HG02970 (cell line): Measurements from ENCODE around the gene ASB13.

Source experiments
- ATAC-seq: cut with Tn5 transposase; IDR thresholded peaks from one replicate; pipeline ENCODE4 v1.9.1; 2021; ENCODE audit warnings: mild to moderate bottlenecking, moderate library complexity, moderate number of reproducible peaks; ENCODE audit not compliant: unreplicated experiment, low FRiP score

ASB13 gene, protein sequence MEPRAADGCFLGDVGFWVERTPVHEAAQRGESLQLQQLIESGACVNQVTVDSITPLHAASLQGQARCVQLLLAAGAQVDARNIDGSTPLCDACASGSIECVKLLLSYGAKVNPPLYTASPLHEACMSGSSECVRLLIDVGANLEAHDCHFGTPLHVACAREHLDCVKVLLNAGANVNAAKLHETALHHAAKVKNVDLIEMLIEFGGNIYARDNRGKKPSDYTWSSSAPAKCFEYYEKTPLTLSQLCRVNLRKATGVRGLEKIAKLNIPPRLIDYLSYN

GRCh38 chr10:5666008-5666840 lies at the start of gene ASB13:
Gene ASB13, minus strand, starts transcription at chr10:5666595. Its CDS starts 44 bp downstream, at chr10:5666551.
- no peak for ATAC-seq

- no peak for ATAC-seq
Measured at GRCh38 chr10:5711642-5712041, 45.2 kb upstream of the ASB13 start.

- no peak for ATAC-seq
Measured at GRCh38 chr10:5710859-5711258, 44.5 kb upstream of the ASB13 start.

DNA sequence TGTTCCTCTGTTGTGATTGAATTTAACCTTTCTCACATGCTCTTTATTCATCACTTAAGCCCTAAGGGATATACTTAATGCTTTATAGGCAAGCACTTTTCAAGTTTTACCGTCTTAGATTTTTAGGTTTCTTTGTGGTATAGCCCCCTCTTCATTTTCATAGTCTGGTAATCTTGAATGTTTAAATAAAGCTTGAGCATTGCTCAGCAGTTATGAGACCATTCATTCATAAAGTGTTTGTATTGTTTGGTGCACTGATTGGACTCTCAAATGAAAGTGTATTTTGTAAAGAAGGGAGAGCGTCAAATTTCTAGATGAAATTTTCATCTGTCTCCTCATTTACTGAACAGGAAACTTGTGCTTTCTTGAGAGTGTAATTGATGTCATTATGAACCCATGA lies 43.5 kb upstream of the ASB13 start:
- no peak for ATAC-seq

GRCh38 chr10:5708356-5708755 lies 42.0 kb upstream of the ASB13 start:
- ATAC-seq, result no peak

DNA sequence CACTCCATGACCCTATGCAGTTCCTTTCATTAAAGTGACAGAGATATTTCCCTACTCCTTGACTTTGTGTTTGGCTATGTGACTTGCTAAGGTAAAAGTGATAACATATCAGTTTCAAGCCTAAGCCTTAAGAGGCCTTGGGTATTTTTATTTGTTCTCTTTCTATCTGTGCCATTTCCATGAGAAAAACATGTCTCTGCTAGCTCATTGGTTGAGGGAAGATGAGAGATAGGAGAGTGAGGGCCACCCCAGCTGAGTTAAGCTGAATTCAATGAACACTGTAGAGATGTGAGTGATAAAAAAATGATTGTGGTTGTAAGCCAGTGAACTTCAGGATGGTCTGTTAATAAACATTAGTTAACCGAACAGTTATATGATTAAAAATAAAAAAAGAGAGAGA lies 31.7 kb upstream of the ASB13 start:
- ATAC-seq, result no peak

GRCh38 chr10:5697342-5697741 lies 30.9 kb upstream of the ASB13 start:
- ATAC-seq, result no peak

DNA sequence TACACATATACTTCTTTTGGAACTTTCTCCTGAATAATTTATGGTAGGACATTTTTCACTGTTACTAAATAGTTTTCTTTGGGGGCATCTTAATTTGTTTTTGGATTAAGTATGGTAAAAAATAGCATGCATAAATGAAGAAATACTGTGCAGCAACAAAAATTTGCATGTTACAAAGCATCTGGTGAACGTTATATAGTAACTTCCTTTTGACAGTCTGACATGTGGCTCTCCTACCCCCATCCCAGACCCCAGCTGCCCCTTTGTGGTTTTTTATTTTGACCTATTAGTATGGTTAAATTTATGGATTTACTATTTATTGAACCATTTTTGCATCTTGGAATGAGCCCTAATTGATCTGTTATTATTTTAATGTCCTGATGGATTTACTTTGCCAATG lies 28.2 kb upstream of the ASB13 start:
- no peak for ATAC-seq

DNA sequence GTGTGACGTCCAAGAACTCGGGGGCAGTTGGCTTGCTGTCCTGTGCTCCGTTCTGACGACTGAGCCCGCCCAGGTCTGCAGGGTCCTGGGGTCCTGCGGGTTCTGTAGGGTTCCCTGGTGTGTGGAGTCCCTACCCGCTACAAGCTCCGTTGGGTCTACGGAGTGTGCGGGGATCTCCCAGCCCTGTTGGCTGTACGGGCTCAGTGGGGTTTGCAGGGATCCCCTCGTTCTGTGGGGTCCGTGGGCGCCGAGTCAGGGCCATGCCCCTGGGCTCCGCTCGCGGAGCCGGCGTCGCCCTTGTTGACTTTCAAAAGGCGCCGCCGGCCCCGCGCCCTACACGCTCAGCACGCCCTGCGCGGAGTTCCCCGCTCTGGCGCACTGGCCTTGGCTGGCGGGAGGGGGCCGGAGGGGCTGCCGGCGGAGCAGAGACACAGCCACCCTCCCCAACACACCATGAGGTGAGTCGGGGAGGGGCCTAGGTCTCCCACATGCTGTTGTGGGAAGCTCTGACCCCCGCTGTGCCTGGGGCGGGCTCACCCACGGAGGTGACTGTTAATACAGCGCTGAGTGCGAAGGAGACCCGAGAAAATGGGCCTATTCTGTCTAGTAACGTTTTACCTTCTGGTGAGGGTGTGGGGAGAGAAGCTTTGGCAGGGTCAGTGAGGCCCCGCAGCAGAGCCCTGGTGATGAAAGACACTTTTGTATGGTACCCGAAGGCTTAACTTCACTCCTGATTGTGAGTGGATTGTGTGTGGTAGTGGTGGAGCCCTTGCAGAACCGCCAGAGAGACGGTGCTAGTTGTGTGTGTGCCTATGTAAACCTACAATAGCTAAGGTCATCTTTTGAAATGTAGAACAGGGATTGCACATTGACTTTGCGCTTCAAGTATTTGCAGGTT lies 26.3 kb upstream of the ASB13 start:
- peak; percentile 81 for ATAC-seq

GRCh38 chr10:5691786-5692185 lies 25.4 kb upstream of the ASB13 start:
- no peak for ATAC-seq

DNA sequence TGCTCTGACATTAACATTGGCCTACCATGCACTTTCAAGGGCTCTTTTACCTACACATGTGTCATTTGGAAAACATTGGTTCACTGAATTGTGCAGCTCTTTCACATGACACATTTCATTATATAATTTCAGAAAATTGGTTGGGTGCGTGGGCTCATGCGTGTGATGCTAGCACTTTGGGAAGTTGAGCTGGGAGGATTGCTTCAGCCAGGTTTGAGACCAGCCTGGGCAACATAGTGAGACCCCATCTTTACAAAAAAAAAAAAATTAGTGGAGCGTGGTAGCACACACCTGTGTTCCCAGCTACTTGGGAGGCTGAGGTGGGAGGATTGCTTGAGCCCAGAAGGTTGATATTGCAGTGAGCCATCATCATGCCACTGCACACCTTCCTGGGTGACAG lies 22.2 kb upstream of the ASB13 start:
- no peak for ATAC-seq

GRCh38 chr10:5685764-5686240 lies 19.4 kb upstream of the ASB13 start:
- no peak for ATAC-seq

DNA sequence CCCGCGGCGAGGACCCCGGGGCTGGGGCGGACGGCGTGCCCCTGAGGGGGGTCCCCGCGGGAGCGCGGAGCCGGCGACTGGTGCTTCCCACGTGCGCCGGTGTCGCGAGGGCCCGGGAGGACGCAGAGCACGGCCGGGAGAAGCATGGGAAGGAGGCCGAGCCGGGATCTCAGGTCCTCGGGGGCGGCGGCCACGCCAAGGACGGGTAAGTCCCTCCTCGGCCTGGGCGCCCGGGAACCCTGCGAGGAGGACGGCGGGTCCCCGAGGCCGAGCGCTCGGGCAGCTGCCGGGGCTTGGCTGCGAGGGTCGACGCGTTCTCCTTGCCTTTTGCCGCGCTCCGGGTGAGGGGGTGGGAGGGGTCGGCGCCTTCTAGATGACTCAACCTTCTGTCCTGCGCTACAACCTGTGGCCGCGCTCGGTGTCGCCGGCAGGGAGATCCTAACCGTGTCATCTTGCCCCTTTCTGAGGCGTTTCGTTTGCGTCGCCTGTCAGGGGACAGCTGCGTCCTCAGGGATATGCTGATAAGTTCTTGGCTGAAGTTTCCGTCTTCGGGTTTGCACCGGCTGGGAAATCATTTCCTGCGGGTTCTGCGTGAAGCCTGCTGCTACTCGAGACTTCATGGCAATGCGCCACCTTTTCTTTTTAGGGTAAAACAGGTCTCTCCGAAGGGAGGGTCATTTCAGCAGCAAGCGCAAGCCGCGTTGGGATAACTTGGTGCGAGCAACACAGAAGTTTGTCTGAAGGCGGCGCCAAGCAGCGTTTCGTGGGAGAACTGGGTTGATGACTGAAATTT lies 18.8 kb upstream of the ASB13 start:
- peak; percentile 35 for ATAC-seq

GRCh38 chr10:5684318-5684970 lies 18.0 kb upstream of the ASB13 start, which contains the start of gene TASOR2:
Gene TASOR2, plus strand, starts transcription at chr10:5684838. Its CDS starts 35,805 bp downstream, at chr10:5720643.
- peak; percentile 80 for ATAC-seq

DNA sequence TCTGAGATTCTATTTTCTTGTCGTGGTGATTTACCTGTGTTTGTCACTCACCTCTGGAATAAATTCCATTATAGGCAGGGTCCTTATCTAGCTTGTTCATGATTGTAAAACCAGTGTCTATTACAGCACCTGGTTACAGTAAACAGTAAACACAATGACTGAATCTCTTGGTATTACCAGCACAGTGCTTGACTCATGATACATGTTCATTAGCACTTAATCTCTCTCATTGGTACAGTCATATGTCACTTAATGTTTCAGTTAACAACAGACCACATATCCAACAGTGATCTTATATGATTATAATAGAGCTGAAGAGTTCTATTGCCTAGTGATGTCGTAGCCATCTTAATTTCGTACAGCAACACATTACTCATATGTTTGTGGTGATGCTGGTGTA lies 16.7 kb upstream of the ASB13 start:
- no peak for ATAC-seq

DNA sequence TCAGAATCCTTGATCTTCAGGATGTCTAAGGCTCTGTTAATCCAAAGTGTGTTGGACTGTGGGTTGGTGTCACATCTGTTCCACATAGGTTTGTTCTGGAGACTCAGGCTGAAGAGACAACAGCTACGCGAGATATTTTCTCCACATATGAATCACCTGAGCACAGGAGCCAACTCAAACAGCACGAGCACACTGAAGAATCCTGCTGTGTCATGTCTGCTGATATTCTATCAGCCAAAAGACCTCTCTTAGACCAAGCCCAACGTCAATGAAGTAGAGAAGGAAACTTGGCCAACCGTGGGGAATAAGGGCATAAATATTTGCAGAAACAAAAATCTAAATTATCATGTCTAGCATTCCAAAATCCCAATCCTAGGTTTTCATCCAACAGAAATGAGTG lies 15.5 kb upstream of the ASB13 start:
- no peak for ATAC-seq

GRCh38 chr10:5679606-5680005 lies 13.2 kb upstream of the ASB13 start:
- no peak for ATAC-seq

DNA sequence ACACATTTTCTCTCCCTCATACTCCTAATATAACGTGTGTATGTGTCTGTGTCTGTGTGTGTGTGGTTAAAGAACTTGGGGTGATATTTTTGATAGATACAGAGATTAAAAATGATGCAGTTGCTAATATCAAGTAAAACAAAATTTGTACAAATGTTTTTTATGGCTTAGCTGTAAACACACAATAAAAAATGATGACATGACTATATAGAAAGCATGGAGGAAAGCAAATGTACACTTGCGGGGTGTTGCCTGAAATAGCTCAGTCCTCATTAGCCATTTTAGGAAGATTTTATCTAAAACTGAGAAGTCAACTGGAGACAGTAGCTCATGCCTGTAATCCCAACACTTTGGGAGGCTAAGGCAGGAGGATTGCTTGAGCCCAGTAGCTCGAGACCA lies 12.6 kb upstream of the ASB13 start:
- no peak for ATAC-seq

DNA sequence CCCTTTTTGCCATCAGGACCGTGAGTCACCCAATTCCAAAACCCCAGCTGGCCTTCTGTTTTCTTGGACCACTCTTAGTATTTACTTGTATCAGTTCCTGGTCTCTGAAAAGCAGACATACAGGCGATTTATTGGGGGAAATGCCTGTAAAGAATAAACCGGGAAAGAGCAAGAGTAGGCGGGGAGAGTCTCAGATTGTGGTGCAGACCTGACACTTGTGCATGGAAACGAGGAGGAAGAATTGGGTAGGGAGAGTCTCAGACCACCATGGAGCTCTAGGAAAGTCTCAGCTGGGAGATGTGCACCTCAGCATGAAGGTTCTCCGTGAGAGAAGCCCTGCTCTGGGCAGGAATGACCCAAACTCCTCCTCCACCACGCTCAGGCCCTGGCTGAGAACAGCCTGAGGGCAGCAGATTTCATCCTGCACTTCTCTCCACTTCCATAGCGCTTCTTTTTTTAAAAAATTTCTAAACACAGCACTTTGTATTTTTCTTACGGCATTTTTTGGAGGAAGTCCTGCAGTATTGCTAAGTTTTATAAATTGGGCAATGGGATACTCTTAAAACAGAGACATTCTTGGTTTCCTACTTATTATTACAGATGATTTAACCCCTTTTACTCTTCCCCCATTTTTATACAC lies 12.1 kb upstream of the ASB13 start:
- ATAC-seq, result no peak
